A549 (cell line): ENCODE data around the gene TUBGCP5. TPM values are rescaled to one million over a fixed set of nuclear protein-coding genes. Genes with fewer than 3 reads are reported as not detected.

Experiments used
- ATAC-seq, 2 experiments: fragments of 200-7000 bp in 1 of 2; fragments of >200 bp in 1 of 2; cut with Nextera tagmentation in 1 of 2; cut with Tn5 transposase in 1 of 2; 3 replicates each; pipeline versions ENCODE4 v1.8.0 to v1.9.1; 2018 to 2020; ENCODE audit warnings: mild to moderate bottlenecking in 1 of 2, moderate library complexity in 1 of 2
- CTCF ChIA-PET: fragments of 300-600 bp; sonication (Branson Sonifier 250); formaldehyde crosslinking; extraction: SDS; loops from one replicate; lab custom pipeline; 2021; ENCODE audit warnings: antibody characterized with exemption, inconsistent platforms; lab: Yijun Ruan, JAX
- POLR2A ChIA-PET: fragments of 350-600 bp; formaldehyde crosslinking; extraction: SDS; loops from one replicate; lab custom pipeline; 2021; ENCODE audit warnings: antibody characterized with exemption, inconsistent platforms; lab: Yijun Ruan, JAX
- DNase-seq, 2 experiments: peaks; one replicate each; pipeline versions ENCODE4 v3.0.0 to v3.0.0-alpha.2; 2011 to 2016; ENCODE audit warnings: low read depth in 1 of 2, low spot score in 1 of 2
- FAIRE-seq: peaks from 2 replicates; lab custom pipeline; 2011; peaks lifted over from hg19 to GRCh38; lab: Jason Lieb, UNC
- H3K27ac ChIP-seq, 2 experiments: fragments of >200 bp; sonication (Bioruptor Twin); formaldehyde crosslinking; 3 replicates each; pipeline ENCODE4 v1.5.1; 2016 to 2017
- H3K4me1 ChIP-seq: fragments of >200 bp; sonication (Bioruptor Twin); formaldehyde crosslinking; 3 replicates; pipeline ENCODE4 v1.6.1; 2016
- H3K4me2 ChIP-seq: fragments of >200 bp; sonication (Bioruptor Twin); formaldehyde crosslinking; 3 replicates; pipeline ENCODE4 v1.6.1; 2016
- H3K4me3 ChIP-seq: fragments of >200 bp; sonication (Bioruptor Twin); formaldehyde crosslinking; 3 replicates; pipeline ENCODE4 v1.5.1; 2016
- H3K9me3 ChIP-seq: fragments of >200 bp; sonication (Bioruptor Twin); formaldehyde crosslinking; 3 replicates; pipeline ENCODE4 v1.6.1; 2016
- CBX8 ChIP-seq: fragments of 200-600 bp; sonication (generic); IDR thresholded peaks from 2 replicates; pipeline ENCODE4 v1.6.1; 2016
- CEBPB ChIP-seq, 2 experiments: fragments of >200 bp in 1 of 2; sonication (Bioruptor Twin) in 1 of 2; formaldehyde crosslinking in 1 of 2; IDR thresholded peaks; 2 replicates each; pipeline ENCODE4 v1.6.1; 2012 to 2016
- CHD4 ChIP-seq: fragments of 200-600 bp; sonication (generic); IDR thresholded peaks from 2 replicates; pipeline ENCODE4 v1.6.1; 2016; ENCODE audit warnings: antibody characterized with exemption, mild to moderate bottlenecking, borderline replicate concordance
- CTCF ChIP-seq: fragments of >200 bp; sonication (Bioruptor Twin); formaldehyde crosslinking; IDR thresholded peaks from 3 replicates; pipeline ENCODE4 v1.5.1; 2016
- EHF ChIP-seq: fragments of 250-450 bp; sonication (Bioruptor Pico); IDR thresholded peaks from 2 replicates; pipeline ENCODE4 v1.5.0; 2020; ENCODE audit warnings: mild to moderate bottlenecking
- EP300 ChIP-seq, 2 experiments: fragments of >200 bp; sonication (Bioruptor Twin); formaldehyde crosslinking; IDR thresholded peaks; 2 replicates in 1 of 2; 3 replicates in 1 of 2; pipeline ENCODE4 v1.6.1; 2016 to 2017
- ESRRA ChIP-seq: fragments of 150-350 bp; IDR thresholded peaks from 2 replicates; pipeline ENCODE4 v1.6.1; 2014; ENCODE audit warnings: mild to moderate bottlenecking, low read length, borderline replicate concordance
- FOSB ChIP-seq: fragments of 250-450 bp; sonication (Bioruptor Pico); IDR thresholded peaks from 2 replicates; pipeline ENCODE4 v1.5.0; 2020; ENCODE audit warnings: mild to moderate bottlenecking, moderate library complexity
- FOSL2 ChIP-seq, 2 experiments: fragments of 450-650 bp in 1 of 2; fragments of >200 bp in 1 of 2; sonication (Bioruptor Twin) in 1 of 2; formaldehyde crosslinking; IDR thresholded peaks; 2 replicates each; pipeline versions ENCODE4 v1.5.0 to v1.6.1; 2016 to 2020; ENCODE audit warnings: mild to moderate bottlenecking in 1 of 2, moderate library complexity in 1 of 2
- GATA3 ChIP-seq: IDR thresholded peaks from 2 replicates; pipeline ENCODE4 v1.6.1; 2012; ENCODE audit warnings: borderline replicate concordance
- HDAC2 ChIP-seq: fragments of 200-600 bp; sonication (generic); IDR thresholded peaks from 2 replicates; pipeline ENCODE4 v1.6.1; 2016
- HOXB5 ChIP-seq: fragments of 250-450 bp; sonication (Bioruptor Pico); IDR thresholded peaks from 2 replicates; pipeline ENCODE4 v1.5.0; 2020; ENCODE audit warnings: mild to moderate bottlenecking, moderate library complexity
- JUN ChIP-seq, 2 experiments: fragments of >200 bp; sonication (Bioruptor Twin); formaldehyde crosslinking; IDR thresholded peaks; 2 replicates in 1 of 2; 3 replicates in 1 of 2; pipeline ENCODE4 v1.6.1; 2016 to 2017
- JUNB ChIP-seq: fragments of >200 bp; sonication (Bioruptor Twin); formaldehyde crosslinking; IDR thresholded peaks from 2 replicates; pipeline ENCODE4 v1.6.1; 2016
- KDM1A ChIP-seq: fragments of 200-600 bp; sonication (generic); IDR thresholded peaks from 2 replicates; pipeline ENCODE4 v1.6.1; 2016; ENCODE audit warnings: low read depth, mild to moderate bottlenecking
- KDM5A ChIP-seq: fragments of 200-600 bp; sonication (generic); IDR thresholded peaks from 2 replicates; pipeline ENCODE4 v1.6.1; 2016; ENCODE audit warnings: antibody characterized with exemption, mild to moderate bottlenecking
- MAZ ChIP-seq: fragments of 150-350 bp; IDR thresholded peaks from 2 replicates; pipeline ENCODE4 v1.6.1; 2014; ENCODE audit warnings: antibody characterized with exemption, low read depth, low read length, borderline replicate concordance
- NPAS2 ChIP-seq: fragments of 250-450 bp; sonication (Bioruptor Pico); IDR thresholded peaks from 2 replicates; pipeline ENCODE4 v1.8.0; 2022; ENCODE audit warnings: mild to moderate bottlenecking, moderate library complexity, borderline replicate concordance
- NR3C1 ChIP-seq: fragments of >200 bp; sonication (Bioruptor Twin); formaldehyde crosslinking; IDR thresholded peaks from 3 replicates; pipeline ENCODE4 v1.6.1; 2017
- PHF8 ChIP-seq: fragments of 200-600 bp; sonication (generic); IDR thresholded peaks from 2 replicates; pipeline ENCODE4 v1.6.1; 2016; ENCODE audit warnings: low read depth, mild to moderate bottlenecking, antibody characterized with exemption, moderate library complexity, borderline replicate concordance
- RAD21 ChIP-seq, 2 experiments: fragments of >200 bp in 1 of 2; sonication (Bioruptor Twin) in 1 of 2; formaldehyde crosslinking in 1 of 2; IDR thresholded peaks in 1 of 2; conservative IDR thresholded peaks in 1 of 2; 2 replicates in 1 of 2; 3 replicates in 1 of 2; pipeline ENCODE4 v1.6.1; 2012 to 2018; ENCODE audit warnings: inconsistent platforms in 1 of 2
- RCOR1 ChIP-seq: fragments of 150-350 bp; IDR thresholded peaks from 2 replicates; pipeline ENCODE4 v1.6.1; 2014; ENCODE audit warnings: antibody characterized with exemption, low read length, low read depth
- RFX5 ChIP-seq: fragments of 450-650 bp; IDR thresholded peaks from 2 replicates; pipeline ENCODE4 v1.7.1; 2014; ENCODE audit warnings: antibody characterized with exemption, mild to moderate bottlenecking, moderate library complexity
- TP53 ChIP-seq: fragments of 250-450 bp; sonication (Bioruptor Pico); IDR thresholded peaks from 2 replicates; pipeline ENCODE4 v1.5.0; 2021; ENCODE audit warnings: mild to moderate bottlenecking, moderate library complexity
- ZSCAN20 ChIP-seq: fragments of 250-450 bp; sonication (Bioruptor Pico); IDR thresholded peaks from 2 replicates; pipeline ENCODE4 v1.8.0; 2022; ENCODE audit warnings: mild to moderate bottlenecking, moderate library complexity
- WGBS: methylation state at CpG from one replicate; pipeline ENCODE4 v1.1.6; 2017; ENCODE audit errors: missing lambda C conversion rate; 5-methylcytosine and 5-hydroxymethylcytosine counted together
- polyA plus RNA-seq, 4 experiments: library from polyadenylated mRNA; depleted of rRNA in 3 of 4; stranded (reverse); fragments of >200 nt; fragmentation: RNase III in 1 of 4; extraction: RNeasy Plus Mini Kit Qiagen cat#74134 plus additional on column Dnase treatment in 1 of 4; gene quantifications; 2 replicates in 3 of 4; 3 replicates in 1 of 4; pipeline ENCODE4 v1.2.3, GENCODE V29; 2011 to 2017
- TF ChIP-seq, protein P1 (sequence below): fragments of 250-450 bp; sonication (Bioruptor Pico); IDR thresholded peaks from 2 replicates; pipeline ENCODE4 v1.5.0; 2021; ENCODE audit warnings: mild to moderate bottlenecking, moderate library complexity, borderline replicate concordance

The TUBGCP5 gene
- polyA plus RNA-seq, 2 of the 4 experiments (the other 2 are of a cell fraction), result 26.3 to 41.0 TPM

DNA sequence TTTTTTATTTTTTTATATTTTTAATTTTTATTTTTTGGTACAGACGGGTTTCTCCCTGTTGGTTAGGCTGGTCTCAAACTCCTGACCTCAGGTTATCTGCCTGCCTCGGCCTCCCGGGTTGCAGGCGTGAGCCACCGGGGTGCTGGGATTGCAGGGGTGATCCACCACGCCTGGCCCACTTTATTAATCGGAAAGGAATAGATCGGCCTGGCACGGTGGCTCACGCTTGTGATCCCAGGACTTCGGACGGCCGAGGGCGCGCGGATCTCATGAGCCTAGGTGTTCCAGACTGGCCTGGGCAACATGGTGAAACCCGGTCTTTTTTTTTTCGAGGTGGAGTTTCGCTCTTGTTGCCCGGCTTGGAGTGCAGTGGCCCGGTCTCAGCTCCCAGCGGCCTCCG is 26.5 kb upstream of the TUBGCP5 start:
- H3K9me3 ChIP-seq, result peaks cover 12% of the 10 kb centered on the region; the same call in 2 of the 3 replicates
- 79% methylated on average over 23 of the region's 23 CpGs for WGBS
- H3K4me3 ChIP-seq, result no peak overlapping the region
- no peak for DNase-seq
- no peak for TF ChIP-seq NPAS2 (CRISPR knock-in tag)
- no peak for TF ChIP-seq HOXB5 (CRISPR knock-in tag)
- no peak for TF ChIP-seq KDM5A
- TF ChIP-seq CTCF, result no peak
- TF ChIP-seq JUN (IDR thresholded peaks at IDR 0.05), result no peak
- TF ChIP-seq RAD21 (conservative IDR thresholded peaks at IDR 0.05 in 1 of 2, IDR thresholded peaks at IDR 0.05 in 1 of 2), result no peak
- TF ChIP-seq ESRRA, result no peak
- TF ChIP-seq CBX8, result no peak
- no peak for TF ChIP-seq CEBPB (IDR thresholded peaks at IDR 0.05)
- TF ChIP-seq, protein P1, sequence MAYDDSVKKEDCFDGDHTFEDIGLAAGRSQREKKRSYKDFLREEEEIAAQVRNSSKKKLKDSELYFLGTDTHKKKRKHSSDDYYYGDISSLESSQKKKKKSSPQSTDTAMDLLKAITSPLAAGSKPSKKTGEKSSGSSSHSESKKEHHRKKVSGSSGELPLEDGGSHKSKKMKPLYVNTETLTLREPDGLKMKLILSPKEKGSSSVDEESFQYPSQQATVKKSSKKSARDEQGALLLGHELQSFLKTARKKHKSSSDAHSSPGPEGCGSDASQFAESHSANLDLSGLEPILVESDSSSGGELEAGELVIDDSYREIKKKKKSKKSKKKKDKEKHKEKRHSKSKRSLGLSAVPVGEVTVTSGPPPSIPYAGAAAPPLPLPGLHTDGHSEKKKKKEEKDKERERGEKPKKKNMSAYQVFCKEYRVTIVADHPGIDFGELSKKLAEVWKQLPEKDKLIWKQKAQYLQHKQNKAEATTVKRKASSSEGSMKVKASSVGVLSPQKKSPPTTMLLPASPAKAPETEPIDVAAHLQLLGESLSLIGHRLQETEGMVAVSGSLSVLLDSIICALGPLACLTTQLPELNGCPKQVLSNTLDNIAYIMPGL (CRISPR knock-in tag), result no peak
- TF ChIP-seq KDM1A, result no peak
- TF ChIP-seq, all 56 proteins: peak for 0
- FAIRE-seq, result no peak
- POLR2A ChIA-PET, result no interaction called here
- CTCF ChIA-PET, result no interaction called here
- no peak for ATAC-seq
- no peaks in the 10 kb centered on the region for H3K4me1 ChIP-seq
- no peak overlapping the region for H3K4me2 ChIP-seq
- H3K27ac ChIP-seq, result no peak overlapping the region

DNA sequence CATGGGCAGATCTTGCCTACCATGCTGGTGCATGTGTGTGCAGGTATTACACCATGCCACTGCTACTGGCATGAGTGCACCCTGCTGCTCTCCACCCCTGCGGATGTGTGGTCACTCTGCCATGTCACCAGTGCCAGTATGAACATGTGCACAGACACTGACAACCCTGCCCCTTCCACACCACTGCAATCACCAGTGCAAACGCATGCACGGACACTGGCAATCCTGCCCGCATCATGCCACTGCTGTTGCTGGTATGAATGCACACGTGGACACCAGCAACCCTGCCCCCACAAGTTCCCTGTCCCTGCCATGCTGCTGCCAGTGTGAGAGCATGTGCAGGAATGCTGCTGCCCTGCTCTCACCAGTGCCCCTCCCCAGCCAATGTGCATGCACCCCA is 24.8 kb upstream of the TUBGCP5 start:
- POLR2A ChIA-PET, result interaction anchor here (0.5 kb wide), 1 partner anchor 278 kb away, joined by 3 read pairs; the partner anchor contains the start of gene NIPA1
- H3K27ac ChIP-seq, result no peak overlapping the region
- ATAC-seq, result no peak; a peak in 1 of 6 replicates

GRCh38 chr15:23057707-23058106 is 18.3 kb upstream of the TUBGCP5 start:
- Histone ChIP-seq H3K27ac (no peak overlapping the region), H3K4me2 (no peak overlapping the region), H3K9me3 (no peaks in the 10 kb centered on the region; the same call in 2 of the 3 replicates), H3K4me3 (no peak overlapping the region), H3K4me1 (no peaks in the 10 kb centered on the region)
- ATAC-seq (no peak), DNase-seq (no peak), FAIRE-seq (no peak)
- ChIA-PET POLR2A (no interaction called here), CTCF (interaction anchor here (1.1 to 1.5 kb wide), 3 partner anchors 10 to 21 kb away, joined by 3 read pairs; partner anchors contain the start of gene TUBGCP5)
- TF ChIP-seq PHF8 (no peak), TP53 (no peak), MAZ (no peak), EP300 (IDR thresholded peaks at IDR 0.05) (no peak), EHF (CRISPR knock-in tag) (no peak), NR3C1 (no peak), JUNB (no peak), RCOR1 (no peak), ZSCAN20 (CRISPR knock-in tag) (no peak), FOSL2 (IDR thresholded peaks at IDR 0.05) (no peak), FOSL2 (CRISPR knock-in tag; IDR thresholded peaks at IDR 0.05) (no peak)
- TF ChIP-seq, protein P1 (CRISPR knock-in tag), result no peak

More for the DNA sequence above, 24.8 kb upstream of the TUBGCP5 start:
- peaks cover 12% of the 10 kb centered on the region; the same call in 2 of the 3 replicates for H3K9me3 ChIP-seq
- H3K4me1 ChIP-seq, result no peaks in the 10 kb centered on the region
- no peak overlapping the region for H3K4me2 ChIP-seq
- FAIRE-seq, result no peak
- WGBS, result 63% methylated on average over 4 of the region's 5 CpGs
- no peak overlapping the region for H3K4me3 ChIP-seq
- CTCF ChIA-PET, result interaction anchor here (1.0 kb wide), 1 partner anchor 9 kb away, joined by 3 read pairs; no protein-coding TSS in a partner anchor
- no peak for TF ChIP-seq GATA3
- TF ChIP-seq JUN (IDR thresholded peaks at IDR 0.05), result no peak
- TF ChIP-seq CHD4, result no peak
- TF ChIP-seq RFX5, result no peak
- TF ChIP-seq HDAC2, result no peak
- no peak for TF ChIP-seq FOSB
- TF ChIP-seq ZSCAN20 (CRISPR knock-in tag), result no peak
- TF ChIP-seq CTCF, result no peak
- DNase-seq, result no peak
